Glomerular endothelial cell (primary cell): ENCODE results near the gene DIO2. TPM values are rescaled to one million over a fixed set of nuclear protein-coding genes. Genes with fewer than 3 reads are reported as not detected.

Source experiments
- DNase-seq: peaks from one replicate; pipeline ENCODE4 v3.0.0-alpha.2; 2011; ENCODE audit warnings: low read depth, low spot score; ENCODE audit errors: extremely low read depth
- total RNA-seq: library from RNA; depleted of rRNA; stranded (reverse); fragments of >200 nt; gene quantifications from 2 replicates; pipeline ENCODE4 v1.2.3, GENCODE V29; 2015

The DIO2 gene
- total RNA-seq, 1 donor from 2014 or later: 0.12 TPM

- DNase-seq: no peak
These were observed 38.8 kb downstream of the DIO2 start for GRCh38 chr14:80172375-80173051.

GRCh38 chr14:80167793-80168448 is 43.4 kb downstream of the DIO2 start:
- DNase-seq: no peak

DNA sequence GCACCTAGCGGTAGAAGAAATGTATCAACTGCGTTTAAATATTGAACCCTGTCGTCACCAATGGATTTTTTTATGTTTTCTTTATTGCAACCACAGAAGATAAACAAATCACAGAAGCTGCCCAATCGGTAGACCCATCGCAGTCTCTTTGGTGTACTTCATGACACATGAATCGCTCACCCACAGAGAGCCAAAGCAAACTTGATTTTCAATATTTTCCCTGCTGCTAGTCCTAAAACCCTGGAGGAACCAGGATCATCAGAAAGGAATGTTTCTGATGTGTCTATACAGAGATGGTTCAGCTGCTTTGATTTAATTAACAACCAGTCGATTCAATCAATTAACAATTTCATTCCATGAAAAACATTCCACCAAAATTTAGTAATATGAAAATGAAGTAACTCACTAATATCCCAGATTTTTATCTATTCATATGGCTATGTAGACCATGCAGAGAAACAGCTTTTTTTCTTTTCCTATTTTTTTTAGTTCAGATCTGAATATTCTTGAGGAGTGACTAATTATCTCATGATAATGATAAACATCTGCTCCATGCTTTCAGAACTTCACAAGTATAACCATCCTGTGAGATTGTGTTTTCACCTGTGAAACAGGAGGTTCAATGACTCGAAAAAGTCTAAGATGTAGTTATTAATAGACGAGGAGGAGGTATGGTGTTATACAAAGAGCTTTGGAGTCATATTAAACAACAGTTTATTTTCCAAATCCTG is 46.1 kb downstream of the DIO2 start:
- DNase-seq: no peak

DNA sequence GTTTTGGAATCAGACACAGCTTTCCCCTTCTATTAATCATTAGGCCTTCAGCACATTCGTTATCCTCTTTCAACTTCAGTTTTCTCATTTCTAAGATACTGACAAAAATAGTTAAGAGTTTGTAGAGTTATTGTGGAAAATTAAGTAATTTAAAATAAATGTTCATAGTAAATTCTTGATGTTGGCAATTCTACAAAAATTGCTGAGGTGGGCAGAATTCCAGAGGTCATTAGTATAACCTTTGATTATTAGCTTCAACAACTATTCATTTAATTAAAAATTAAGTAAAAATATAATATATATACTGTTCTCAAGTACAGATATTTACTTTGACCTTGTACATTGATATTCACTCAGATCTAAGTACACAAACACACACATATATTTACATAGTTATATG is 58.5 kb downstream of the DIO2 start:
- no peak for DNase-seq

DNA sequence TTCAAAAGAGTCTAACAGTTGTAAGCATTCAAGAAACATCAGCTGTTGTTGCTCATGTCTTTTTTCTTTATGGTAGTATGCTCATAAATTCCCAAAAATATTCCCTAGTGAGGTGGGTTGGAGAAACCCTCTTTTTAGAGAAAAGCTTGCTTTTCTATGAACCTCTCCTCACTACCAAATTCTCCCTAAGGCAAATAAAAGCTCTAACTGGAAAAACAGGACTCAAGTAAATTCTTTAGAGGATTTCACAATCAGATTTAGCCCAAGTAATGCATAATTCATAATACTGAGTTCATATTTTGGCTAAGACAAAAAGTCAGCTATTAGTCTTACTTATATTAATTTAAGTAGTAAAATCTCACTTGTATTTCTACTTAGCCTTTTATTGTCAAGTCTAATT is 59.1 kb downstream of the DIO2 start:
- no peak for DNase-seq

DNA sequence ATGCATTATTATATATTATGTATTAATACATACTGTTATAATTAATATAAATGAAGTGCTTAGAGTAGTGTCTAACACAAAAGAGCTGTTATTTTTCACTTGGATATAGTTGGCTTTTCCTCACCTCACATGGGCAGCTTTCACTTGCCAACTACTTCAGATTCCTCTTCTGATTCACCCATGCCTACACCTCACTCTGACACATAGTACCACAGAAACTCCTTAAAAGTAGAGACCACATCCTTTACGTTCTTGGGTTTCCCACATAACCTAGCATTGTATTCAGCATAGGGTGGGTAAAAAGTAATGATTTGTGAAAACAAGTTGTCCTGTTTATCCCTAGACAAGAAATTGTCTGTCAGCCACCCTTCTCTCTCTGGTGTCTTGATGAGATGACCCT is 61.0 kb downstream of the DIO2 start:
- DNase-seq: no peak
